HG03460 (cell line): ENCODE measurements around the gene TEX36.
"Not testable (repeated sequence)": the region's sequence is repeated elsewhere in the genome, so short reads cannot be mapped to it uniquely, and the experiment has no call there.

Source experiments
- ATAC-seq: cut with Tn5 transposase; IDR thresholded peaks from one replicate; pipeline ENCODE4 v1.9.1; 2021; ENCODE audit not compliant: unreplicated experiment

The TEX36 gene

DNA sequence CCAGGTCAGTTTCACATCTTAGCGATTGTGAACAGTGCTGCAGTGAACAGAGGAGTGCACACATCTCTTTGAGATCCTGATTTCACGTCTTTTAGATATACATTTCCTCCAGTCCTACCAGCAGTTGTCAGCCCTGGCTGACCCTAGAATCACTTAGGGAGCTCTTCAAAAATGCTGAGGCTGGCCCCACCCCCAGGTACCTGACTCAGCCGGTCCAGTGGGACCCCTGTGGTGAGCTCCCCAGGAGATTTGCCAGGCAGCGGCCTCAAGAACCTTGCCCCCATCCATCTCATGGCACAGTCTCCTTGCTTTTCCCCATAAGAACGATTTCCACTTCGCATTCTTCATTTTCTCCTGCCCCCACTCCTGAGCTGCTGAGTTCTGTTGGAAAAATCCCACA lies 45.5 kb downstream of the TEX36 start:
- ATAC-seq: no peak

DNA sequence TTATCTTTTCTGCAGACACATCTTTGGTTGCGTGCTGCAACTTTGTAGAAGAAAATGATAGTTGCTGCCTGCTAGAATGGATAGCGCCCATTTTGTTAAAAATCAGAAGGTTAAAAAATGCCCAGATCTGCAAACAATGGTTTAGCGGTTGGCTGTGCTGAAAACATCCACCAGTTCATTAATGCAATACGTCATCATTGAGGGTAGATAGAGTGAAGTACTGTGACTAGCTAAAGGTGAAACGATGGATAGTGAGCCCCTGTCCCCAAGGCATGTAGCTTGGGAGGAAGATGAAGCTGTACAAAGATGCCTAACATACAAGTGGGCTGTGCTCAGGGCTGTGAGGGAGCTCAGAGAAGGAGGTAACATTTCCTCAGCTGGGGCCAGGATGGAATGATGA lies 48.4 kb downstream of the TEX36 start:
- ATAC-seq: no peak

DNA sequence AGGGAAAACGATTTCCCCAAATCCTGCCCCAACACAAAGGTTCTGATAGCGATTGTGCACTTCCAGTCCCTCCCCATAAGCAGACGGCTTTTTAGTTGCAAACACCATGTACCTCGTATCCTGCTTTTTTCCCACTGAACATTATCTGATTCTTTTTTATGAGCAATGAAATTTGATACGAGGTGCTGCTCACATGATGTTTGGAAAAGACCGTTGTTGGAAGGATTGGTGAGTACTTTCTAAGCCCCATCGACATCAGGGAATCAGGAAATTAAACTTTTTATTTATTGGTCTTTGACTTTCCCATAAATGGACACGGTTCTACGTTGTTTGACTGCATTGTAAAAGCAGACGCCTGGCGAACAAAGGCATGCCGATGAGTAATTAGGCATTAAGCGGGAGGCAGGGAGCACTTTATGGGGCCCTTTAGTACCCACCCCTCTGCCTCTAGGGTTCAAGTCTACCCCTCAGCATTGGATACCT lies 49.4 kb downstream of the TEX36 start:
- no peak for ATAC-seq

DNA sequence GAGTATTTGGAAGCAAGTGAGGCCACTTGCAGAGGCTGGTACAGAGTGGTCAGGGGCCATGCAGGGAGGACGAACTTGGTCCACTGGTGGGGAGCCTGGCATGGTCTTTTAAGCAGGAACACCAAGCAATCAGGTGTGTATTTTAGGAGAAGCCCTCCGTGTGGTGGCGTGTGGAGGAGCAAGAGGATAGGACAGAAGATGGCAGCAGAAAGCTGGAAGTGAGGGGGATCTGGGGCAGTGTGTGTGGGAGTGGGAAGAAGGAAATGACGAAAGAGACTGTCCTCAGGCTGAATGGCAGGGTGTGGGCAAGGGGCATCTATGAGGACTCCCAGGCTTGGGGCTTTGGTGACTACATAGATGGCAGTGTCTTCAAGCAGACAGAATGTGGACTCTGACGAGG lies 51.2 kb downstream of the TEX36 start:
- no peak for ATAC-seq

DNA sequence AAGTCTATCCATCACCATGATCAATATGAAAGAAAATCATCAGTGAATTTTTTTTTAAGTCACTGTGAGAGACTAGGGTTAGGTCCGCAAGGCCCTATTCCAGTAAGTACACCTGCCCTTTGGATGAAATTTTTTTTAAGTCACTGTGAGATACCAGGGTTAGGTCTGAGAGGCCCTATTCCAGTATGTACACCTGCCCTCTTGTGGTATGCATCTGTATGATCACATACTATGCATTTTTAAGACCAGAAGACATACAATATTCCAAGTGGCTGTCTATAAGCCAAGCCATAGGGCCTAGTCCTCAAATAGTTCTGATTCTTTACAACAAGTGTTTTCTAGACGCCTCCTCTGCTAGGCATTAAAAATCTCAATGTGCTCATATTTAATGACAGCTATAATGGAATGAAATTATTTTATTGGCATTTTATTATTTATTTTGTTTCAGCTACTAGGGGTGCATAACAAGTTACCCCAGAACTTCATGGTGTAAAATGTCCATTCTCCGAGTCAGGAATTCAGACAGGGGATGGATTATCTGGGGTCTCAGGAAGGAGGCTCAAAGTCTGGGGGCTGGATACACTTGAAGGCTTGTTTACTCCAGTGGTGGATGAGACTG lies 53.1 kb downstream of the TEX36 start:
- no peak for ATAC-seq

DNA sequence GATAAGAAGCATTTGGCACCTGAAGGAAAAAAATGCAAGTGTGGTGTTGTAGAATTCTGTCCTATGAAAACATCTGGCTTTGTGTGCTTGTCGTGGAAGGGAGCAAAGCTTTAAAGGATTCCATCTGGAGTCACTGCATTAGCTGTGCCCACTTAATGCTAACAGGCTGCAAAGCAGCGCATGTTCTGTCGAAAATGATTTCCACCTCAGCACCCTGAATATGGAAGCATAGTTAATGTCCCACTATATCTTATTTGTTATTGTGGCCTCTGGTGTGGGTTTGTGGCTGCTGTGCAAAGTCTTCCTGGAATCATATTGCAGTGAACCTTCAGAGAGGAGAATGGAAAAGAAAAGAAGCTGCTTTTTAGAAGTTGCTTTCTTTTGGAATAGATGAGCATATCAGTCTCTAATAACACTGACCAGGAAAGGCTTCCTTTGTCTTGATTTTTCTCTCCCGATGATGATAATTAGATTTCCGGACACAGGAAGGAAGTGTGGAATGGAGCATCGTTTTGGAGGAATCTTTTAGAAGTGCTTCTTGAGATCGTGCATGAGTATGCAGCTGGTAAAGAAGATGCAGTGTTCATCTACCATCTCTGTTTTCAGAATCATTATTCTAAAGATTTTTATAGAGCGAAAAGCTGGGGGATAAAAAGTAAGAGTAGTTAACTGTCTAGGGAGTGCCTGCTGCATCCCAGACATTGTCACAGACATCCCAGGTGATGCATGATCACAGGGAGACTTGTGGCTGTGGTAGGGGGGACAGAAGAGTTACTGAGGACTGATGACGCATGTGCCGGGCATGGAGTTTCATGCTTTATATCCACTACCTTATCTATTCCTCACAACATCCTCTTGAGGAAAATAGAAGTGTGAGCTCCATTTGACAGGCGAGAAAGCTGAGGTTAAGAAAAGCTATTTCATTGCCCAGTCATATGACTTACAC lies 54.6 kb downstream of the TEX36 start:
- no peak for ATAC-seq

DNA sequence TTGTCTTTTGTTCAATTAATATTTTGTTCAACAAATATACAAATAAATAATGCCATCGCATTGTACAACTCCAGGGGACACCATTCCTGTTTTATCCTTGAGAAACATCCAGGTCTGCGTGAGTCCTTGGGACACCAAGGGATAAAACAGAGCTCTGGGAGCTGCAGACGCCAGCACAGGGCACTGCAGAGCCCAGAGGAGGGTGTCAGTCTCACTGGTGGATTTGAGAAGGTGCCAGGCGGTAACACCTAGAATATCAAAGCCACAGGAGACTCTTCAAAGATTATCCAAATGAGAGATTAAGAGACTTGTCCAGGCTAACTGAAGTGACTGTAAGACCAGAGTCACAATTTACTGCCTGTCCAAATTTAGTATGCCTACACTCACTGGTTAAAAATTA lies 55.3 kb downstream of the TEX36 start:
- ATAC-seq: no peak

DNA sequence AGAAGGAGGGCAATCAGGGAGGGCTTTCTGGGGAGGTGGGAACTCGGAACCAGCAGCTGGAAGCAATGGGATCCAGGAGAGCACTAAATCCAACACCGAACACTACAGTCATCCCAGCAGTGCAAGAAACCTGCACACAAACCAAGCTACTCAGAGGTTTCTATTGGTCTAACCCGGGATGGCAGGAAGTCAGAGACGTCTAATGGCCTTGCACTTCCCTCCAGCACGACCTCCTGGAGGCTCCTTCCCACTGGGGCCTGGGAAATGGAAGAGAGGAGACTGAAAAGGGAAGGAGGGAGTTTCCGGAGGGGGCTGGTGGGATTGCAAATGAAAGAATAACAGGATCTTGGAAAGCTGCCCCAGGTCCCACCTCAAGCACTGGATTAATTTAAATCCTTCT lies 56.3 kb downstream of the TEX36 start:
- ATAC-seq: no peak

DNA sequence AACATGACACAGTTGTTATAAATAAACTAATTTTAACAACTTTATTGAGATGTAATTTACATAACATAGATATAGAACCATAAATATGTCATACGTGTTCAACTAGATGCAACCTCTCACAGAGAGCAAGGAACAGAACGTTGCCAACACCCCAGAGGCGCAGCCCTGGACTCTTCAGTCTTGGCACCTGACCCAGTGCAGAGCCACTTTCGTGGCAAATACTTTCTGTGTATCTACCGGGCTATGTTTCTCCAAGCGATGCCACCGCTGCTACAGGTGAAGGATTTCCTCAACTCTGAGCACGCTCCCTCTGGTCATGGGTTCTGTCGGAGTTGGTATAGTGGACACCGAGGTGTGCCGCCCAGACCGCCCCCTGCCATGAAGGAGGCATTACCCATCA lies 57.4 kb downstream of the TEX36 start:
- no peak for ATAC-seq

DNA sequence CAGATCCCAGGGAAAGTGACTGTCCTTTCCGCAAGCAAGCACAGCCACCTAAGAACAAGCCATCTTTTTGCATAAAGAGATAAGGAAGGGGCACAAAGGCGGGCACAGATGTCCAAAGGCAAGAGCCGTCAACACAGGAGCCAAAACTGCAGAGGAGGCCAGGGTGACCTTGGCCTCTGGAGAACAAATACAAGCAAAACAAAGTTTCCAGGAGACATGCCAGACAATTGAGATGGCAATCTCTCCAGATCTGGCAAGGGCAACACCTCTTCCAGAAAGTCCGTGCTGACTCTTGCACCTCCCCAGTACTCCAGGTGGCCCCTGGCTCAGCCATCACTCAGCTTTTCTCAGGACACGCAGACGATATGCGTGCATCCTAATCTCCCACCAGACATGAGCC lies 58.2 kb downstream of the TEX36 start:
- ATAC-seq: no peak

DNA sequence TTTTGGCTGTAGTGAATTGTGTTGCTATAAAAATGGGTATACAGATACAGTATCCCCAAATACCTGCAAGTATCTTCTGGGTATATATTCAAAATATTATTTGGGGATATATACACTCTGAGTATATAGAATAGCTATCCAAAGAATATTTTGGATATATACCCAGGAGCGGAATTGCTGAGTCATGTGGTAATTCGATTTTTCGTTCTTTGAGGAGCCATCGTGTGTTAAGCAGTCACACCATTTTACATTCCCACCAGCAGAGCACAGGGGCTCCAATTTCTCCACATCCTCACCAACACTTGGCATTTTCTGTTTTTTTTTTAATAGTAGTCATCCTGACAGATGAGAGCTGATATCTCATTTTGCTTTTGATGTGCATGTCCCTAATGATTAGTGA lies 61.9 kb downstream of the TEX36 start:
- ATAC-seq: no peak

DNA sequence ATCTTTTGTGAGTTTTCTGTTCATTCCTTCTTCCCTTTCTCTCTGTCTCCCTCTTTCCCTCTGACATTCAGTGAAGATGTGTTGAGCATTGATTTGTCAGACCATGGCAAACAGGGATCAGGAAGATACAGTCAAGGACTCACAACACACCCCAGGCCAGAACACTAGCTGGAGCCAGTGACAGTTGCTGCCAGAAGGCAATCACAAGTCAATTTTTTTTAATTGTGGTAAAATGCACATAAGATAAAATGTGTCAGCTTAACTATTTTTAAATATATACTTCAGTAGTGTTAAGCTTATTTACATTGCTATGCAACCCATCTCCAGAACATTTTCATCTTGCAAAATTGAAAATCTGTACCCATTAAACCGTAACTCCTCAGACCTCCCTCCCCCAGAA lies 62.6 kb downstream of the TEX36 start:
- no peak for ATAC-seq

DNA sequence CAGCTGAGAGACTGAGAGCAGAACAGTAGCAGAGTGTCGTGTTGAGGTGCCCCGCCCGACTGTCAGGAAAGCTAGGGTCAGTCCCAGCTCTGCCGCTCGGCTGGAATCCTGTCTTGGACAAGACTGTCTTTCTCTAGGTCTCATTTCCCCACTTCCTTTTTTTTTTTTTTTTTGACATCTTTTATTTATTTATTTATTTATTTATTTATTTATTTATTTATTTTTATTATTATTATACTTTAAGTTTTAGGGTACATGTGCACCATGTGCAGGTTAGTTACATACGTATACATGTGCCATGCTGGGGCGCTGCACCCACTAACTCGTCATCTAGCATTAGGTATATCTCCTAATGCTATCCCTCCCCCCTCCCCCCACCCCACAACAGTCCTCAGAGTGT lies 69.9 kb downstream of the TEX36 start:
- ATAC-seq: not testable (repeated sequence)

DNA sequence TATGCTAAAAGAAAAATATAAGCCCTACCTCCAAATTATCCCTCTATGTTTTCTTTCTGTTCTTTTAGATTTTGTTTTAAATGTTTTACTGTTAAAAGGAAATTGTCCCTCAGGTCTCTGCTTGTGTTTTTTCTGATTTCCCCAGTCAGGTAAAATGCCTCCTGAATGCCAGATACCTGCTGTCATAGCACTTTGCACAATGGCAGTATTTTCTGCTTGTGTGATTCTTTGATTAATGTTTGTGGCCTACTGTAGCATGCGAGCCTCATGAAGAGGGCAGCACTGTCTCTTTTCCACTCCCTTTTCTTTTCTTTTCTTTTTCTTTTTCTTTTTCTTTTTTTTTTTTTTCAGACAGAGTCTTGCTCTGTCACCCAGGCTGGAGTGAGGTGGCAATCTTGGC lies 71.2 kb downstream of the TEX36 start:
- ATAC-seq: no peak

DNA sequence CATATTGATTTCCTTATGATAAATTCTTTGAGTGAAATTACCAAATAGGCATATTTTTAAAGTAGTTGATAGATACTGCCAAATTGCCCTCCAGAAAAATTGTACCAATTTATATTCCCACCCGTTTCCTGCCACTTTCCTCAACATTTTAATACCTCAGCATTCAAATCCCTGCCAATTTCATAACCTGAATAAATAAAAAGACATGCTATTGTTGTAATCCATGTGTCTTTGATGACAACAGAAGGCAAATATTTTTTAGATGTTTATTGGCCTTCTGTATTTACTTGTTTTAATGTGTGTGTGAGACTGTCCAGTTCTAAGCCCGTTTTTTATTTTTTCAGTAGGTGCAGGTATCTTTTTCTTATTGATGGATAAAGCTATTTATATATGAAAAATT lies 71.7 kb downstream of the TEX36 start:
- ATAC-seq: no peak

DNA sequence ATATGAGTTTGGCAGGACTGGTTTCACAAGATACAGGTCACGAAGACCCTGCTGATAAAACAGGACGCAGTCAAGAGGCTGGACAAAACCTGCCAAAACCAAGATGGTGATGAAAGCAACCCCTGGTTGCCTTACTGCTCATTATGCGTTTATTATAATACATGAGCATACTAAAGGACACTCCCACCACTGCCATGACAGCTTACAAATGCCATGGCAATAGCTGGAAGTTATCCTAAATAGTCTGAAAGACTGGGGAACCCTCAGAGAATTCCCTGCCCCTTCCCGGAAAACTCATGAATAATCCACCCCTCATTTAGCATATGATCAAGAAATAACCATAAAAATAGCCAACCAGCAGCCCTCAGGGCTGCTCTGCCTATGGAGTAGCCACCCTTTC lies 73.1 kb downstream of the TEX36 start:
- ATAC-seq: no peak

DNA sequence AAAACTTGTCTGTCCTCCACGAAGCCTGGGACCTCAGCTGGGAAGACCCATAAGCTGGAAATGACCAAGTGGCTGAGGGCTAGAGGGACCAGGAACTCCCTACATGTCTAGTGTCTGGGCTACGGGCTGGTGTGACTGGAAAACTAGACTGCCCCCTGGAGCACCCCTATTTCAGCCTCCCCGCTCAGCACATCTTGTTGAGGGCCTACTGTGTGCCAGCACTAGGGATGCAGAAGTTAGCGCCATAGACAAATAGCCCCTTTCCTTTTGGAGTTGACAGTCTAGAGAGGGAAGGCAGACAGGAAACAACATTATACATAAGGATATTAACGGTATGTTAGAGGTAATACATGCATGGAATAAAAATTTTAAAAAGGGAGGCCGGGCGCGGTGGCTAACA lies 74.5 kb downstream of the TEX36 start:
- ATAC-seq: no peak

DNA sequence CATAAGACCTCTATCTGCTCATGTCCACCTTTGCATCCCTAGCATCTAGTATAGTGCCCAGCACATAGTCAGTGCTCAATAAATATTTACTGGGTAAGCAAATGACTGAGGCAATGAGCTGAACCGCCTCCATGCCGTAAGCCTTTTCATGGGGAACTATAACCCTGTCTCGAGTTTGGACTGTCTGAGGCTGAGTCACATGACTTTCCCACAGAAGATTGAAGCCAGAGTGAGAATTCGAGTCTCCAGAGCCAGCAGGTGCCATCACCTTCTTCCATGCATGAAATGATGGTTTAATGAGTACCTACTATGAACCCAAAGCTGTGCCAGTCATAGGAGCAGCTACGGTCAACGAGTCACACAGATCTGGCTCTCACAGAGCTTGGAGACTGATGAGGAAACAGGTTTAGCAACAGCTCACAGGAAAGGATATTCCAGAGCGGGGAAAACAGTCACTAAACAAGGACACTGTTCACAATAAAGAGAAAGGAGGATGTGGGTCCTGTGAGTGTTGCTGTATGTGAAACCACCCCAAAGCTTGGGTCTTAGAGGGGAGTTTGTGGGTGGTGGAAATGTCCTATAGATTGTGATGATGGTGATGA lies 75.2 kb downstream of the TEX36 start:
- ATAC-seq: no peak

DNA sequence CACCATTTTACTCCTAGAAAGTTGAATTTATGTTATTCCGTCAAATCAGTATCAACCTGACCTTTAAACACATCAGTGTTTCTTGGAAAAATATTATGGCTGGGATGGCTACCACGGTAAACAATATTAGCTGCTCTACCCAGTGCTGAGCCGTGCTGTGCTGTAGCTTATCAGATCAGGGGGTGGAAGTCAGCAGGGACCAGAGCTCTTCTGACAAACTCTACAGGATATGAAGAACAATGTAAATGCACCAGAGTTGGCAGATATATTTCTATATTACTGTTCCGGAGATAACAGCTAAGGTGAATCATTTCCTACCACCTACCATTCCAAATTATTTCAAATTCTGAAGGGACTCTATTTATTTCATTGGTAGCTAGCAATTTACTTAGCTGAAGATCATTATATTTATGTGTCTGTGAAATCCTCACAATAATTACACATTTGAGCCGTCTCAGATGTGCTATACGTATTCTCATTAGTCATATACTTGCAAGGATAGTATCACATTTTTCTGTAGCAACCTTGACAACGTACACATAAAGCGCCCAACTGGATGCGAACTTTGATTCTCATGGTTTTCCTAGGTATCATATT lies 76.5 kb downstream of the TEX36 start:
- ATAC-seq: no peak
